Measurements from ENCODE around the gene NDUFAF3. TPM values are rescaled to one million over a fixed set of nuclear protein-coding genes. Genes with fewer than 3 reads are reported as not detected.

The NDUFAF3 gene
- total and polyA plus RNA-seq, 2 of the 4 experiments (the other 2 are of a cell fraction): 26.5 to 112 TPM

- Histone ChIP-seq H4K91ac (ENCODE audit: insufficient read depth, low read depth, low read length) (no peak overlapping the region), H3K27me3 (ENCODE audit: control insufficient read depth, insufficient read depth, low read length) (no peaks in the 10 kb centered on the region), H3K79me1 (ENCODE audit: low read depth in 1 of 2, low read length in 2 of 2) (peaks cover 21 to 25% of the 10 kb centered on the region in 2 experiments; a peak in 3 of 4 replicates), H3K18ac (ENCODE audit: low read depth, low read length) (no peak overlapping the region), H3K4ac (ENCODE audit: low read depth, low read length) (no peak overlapping the region), H3K9ac (ENCODE audit: low read depth, low read length) (no peak overlapping the region), H3K36me3 (ENCODE audit: control insufficient read depth, insufficient read depth, low read length) (peaks cover 52% of the 10 kb centered on the region), H4K5ac (ENCODE audit: low read depth, low read length) (no peak overlapping the region), H2BK20ac (ENCODE audit: low read depth, low read length) (no peak overlapping the region), H3K56ac (ENCODE audit: extremely low read depth, insufficient read depth, low read length) (no peak overlapping the region), H2AK5ac (ENCODE audit: low read depth, low read length) (no peak overlapping the region), H3K9me1 (ENCODE audit: insufficient read depth, low read length) (peaks cover 5% of the 10 kb centered on the region; the same call in 1 of the 2 replicates), H3K9me3 (ENCODE audit: control insufficient read depth, insufficient read depth, low read length) (no peaks in the 10 kb centered on the region), H2AFZ (replicated peaks; ENCODE audit: low read length, poor library complexity) (no peak overlapping the region), H3K23ac (ENCODE audit: low read depth, low read length) (no peak overlapping the region), H4K20me1 (ENCODE audit: insufficient read depth, low read length) (no peaks in the 10 kb centered on the region), H2BK120ac (ENCODE audit: low read depth, low read length) (no peak overlapping the region), H3K4me3 (ENCODE audit: insufficient read depth, low read depth, low read length) (no peak overlapping the region), H4K8ac (ENCODE audit: low read depth in 2 of 2, low read length in 2 of 2) (no peak overlapping the region), H3K14ac (replicated peaks; ENCODE audit: low read depth, low read length) (no peak overlapping the region), H3K27ac (ENCODE audit: insufficient read depth, low read length) (no peak overlapping the region), H3K4me2 (ENCODE audit: low read depth, low read length) (no peak overlapping the region), H2BK5ac (ENCODE audit: low read depth, low read length, poor library complexity, severe bottlenecking) (no peak overlapping the region), H2BK15ac (ENCODE audit: low read depth, low read length) (no peak overlapping the region), H2AK9ac (replicated peaks; ENCODE audit: low read depth, low read length, poor library complexity) (no peak overlapping the region), H3K4me1 (ENCODE audit: control insufficient read depth, insufficient read depth, low read length) (no peaks in the 10 kb centered on the region)
- ATAC-seq (ENCODE audit: low read depth) (no peak), DNase-seq (no peak)
- no TSS peak for BruUV-seq (replicated peaks)
- TF ChIP-seq CHD1 (IDR thresholded peaks at IDR 0.05; ENCODE audit: low read depth, low read length) (no peak), MXI1 (IDR thresholded peaks at IDR 0.05; ENCODE audit: borderline replicate concordance, low read depth, low read length) (no peak), SMC3 (IDR thresholded peaks at IDR 0.05; ENCODE audit: low read depth, low read length) (no peak), RFX5 (IDR thresholded peaks at IDR 0.05; ENCODE audit: low read depth, low read length) (no peak), CTCF (conservative IDR thresholded peaks at IDR 0.05; ENCODE audit: low read depth, low read length) (no peak), RCOR1 (IDR thresholded peaks at IDR 0.05; ENCODE audit: insufficient replicate concordance, low read length) (no peak)
- dilution Hi-C loops (cut with HindIII; ENCODE audit: low sequenced_read_pairs, unreplicated experiment): no loop called here
- in situ Hi-C loops (cut with MboI; ENCODE audit: low sequenced_read_pairs): no loop called here
- ChIA-PET POLR2A (ENCODE audit: unreplicated experiment) (no interaction called here), CTCF (no interaction called here)
- intact Hi-C loops (cut with micrococcal nuclease): no loop called here
- 100% methylated on average over 1 of the region's 4 CpGs; no CpG with 5 or more reads in 1 of the 2 experiments for WGBS, 2 experiments (ENCODE audit: extremely low coverage in 2 of 2, insufficient read length in 1 of 2)
Measured at GRCh38 chr3:48983096-48983495, 38.8 kb upstream of the NDUFAF3 start.

All from IMR-90 (cell line).